Fibroblast of lung (primary cell): ENCODE data around the gene LCN10. TPM values are rescaled to one million over a fixed set of nuclear protein-coding genes. Genes with fewer than 3 reads are reported as not detected.
"Not testable (repeated sequence)": the region's sequence is repeated elsewhere in the genome, so short reads cannot be mapped to it uniquely, and the experiment has no call there.

ENCODE experiments used
- DNase-seq, 2 donors: peaks; one replicate each; pipeline versions ENCODE4 v3.0.0 to v3.0.0-alpha.2; 2010; ENCODE audit warnings: low read depth in 2 of 2
- H2AFZ ChIP-seq: 2 replicates; pipeline ENCODE4 v1.5.1; 2012; ENCODE audit warnings: low read length, control low read depth, inconsistent platforms
- H3K27ac ChIP-seq: 2 replicates; pipeline ENCODE4 v1.5.1; 2011; ENCODE audit warnings: low read length, control low read depth; ENCODE audit not compliant: insufficient read depth
- H3K27me3 ChIP-seq: 2 replicates; pipeline ENCODE4 v1.5.1; 2011; ENCODE audit warnings: mild to moderate bottlenecking, low read length; ENCODE audit not compliant: control insufficient read depth, insufficient read depth
- H3K36me3 ChIP-seq: 2 replicates; pipeline ENCODE4 v1.5.1; 2011; ENCODE audit warnings: low read length; ENCODE audit not compliant: control insufficient read depth, insufficient read depth
- H3K4me1 ChIP-seq: 2 replicates; pipeline ENCODE4 v1.5.1; 2011; ENCODE audit warnings: low read length; ENCODE audit not compliant: control insufficient read depth, insufficient read depth; ENCODE audit errors: extremely low read depth
- H3K4me2 ChIP-seq: 2 replicates; pipeline ENCODE4 v1.5.1; 2011; ENCODE audit warnings: low read length, control low read depth; ENCODE audit not compliant: insufficient read depth; ENCODE audit errors: extremely low read depth
- H3K4me3 ChIP-seq, 4 experiments: fragments of 200-600 bp in 1 of 4; sonication (generic) in 1 of 4; replicated peaks in 1 of 4; 2 replicates each; pipeline ENCODE4 v1.5.1; 2011 to 2016; ENCODE audit warnings: low read length in 4 of 4, low read depth in 3 of 4, mild to moderate bottlenecking in 3 of 4, control low read depth in 2 of 4, inconsistent platforms in 1 of 4, mixed read lengths in 1 of 4; ENCODE audit not compliant: insufficient read depth in 1 of 4; ENCODE audit errors: control extremely low read depth in 1 of 4
- H3K79me2 ChIP-seq: 2 replicates; pipeline ENCODE4 v1.5.1; 2012; ENCODE audit warnings: mild to moderate bottlenecking, low read length, inconsistent platforms; ENCODE audit not compliant: control insufficient read depth, insufficient read depth
- H3K9ac ChIP-seq: 2 replicates; pipeline ENCODE4 v1.5.1; 2011; ENCODE audit warnings: mild to moderate bottlenecking, low read length, control low read depth; ENCODE audit not compliant: insufficient read depth
- H3K9me3 ChIP-seq: 2 replicates; pipeline ENCODE4 v1.5.1; 2012; ENCODE audit warnings: low read depth, low read length; ENCODE audit not compliant: control insufficient read depth, insufficient read depth
- H4K20me1 ChIP-seq: 2 replicates; pipeline ENCODE4 v1.5.1; 2011; ENCODE audit warnings: low read length; ENCODE audit not compliant: control insufficient read depth, insufficient read depth; ENCODE audit errors: extremely low read depth
- CTCF ChIP-seq, 2 donors: IDR thresholded peaks in 1 of 2; conservative IDR thresholded peaks in 1 of 2; 1 replicate in 1 of 2; 2 replicates in 1 of 2; pipeline ENCODE4 v1.5.1; 2011 to 2012; ENCODE audit warnings: low read length in 2 of 2, control low read depth in 1 of 2, inconsistent platforms in 1 of 2, low read depth in 1 of 2, mild to moderate bottlenecking in 1 of 2
- EZH2 ChIP-seq: IDR thresholded peaks from 2 replicates; pipeline ENCODE4 v1.5.1; 2012; ENCODE audit warnings: low read length, control low read depth, mild to moderate bottlenecking; ENCODE audit errors: missing control alignments
- polyA plus RNA-seq, 2 donors: library from polyadenylated mRNA; depleted of rRNA in 1 of 2; stranded (reverse) in 1 of 2; unstranded in 1 of 2; fragments of >200 nt; gene quantifications; 2 replicates each; pipeline ENCODE4 v1.2.1, GENCODE V29; 2011 to 2012; ENCODE audit warnings: missing spikeins in 1 of 2
- total RNA-seq: library from RNA; depleted of rRNA; stranded (reverse); fragments of >200 nt; gene quantifications from 2 replicates; pipeline ENCODE4 v1.2.1, GENCODE V29; 2014

LCN10 gene
- total and polyA plus RNA-seq, 2 donors (not counting 1 experiment from before 2014, with no cell fraction given): not detected

- H3K36me3 ChIP-seq: no peaks in the 10 kb centered on the region
- no peaks in the 10 kb centered on the region for H3K9me3 ChIP-seq
- H3K79me2 ChIP-seq: no peaks in the 10 kb centered on the region
- no peak overlapping the region for H2AFZ ChIP-seq
- H3K27me3 ChIP-seq: peaks cover 5% of the 10 kb centered on the region
- DNase-seq: no peak
- no peak overlapping the region for H3K4me3 ChIP-seq
- no peaks in the 10 kb centered on the region for H3K4me1 ChIP-seq
- no peak overlapping the region for H3K4me2 ChIP-seq
- no peak for TF ChIP-seq CTCF (conservative IDR thresholded peaks at IDR 0.05 in 1 of 2, IDR thresholded peaks at IDR 0.05 in 1 of 2; ENCODE audit: low read depth in 1 of 2, low read length in 2 of 2)
- no peak for TF ChIP-seq EZH2
- H4K20me1 ChIP-seq: no peaks in the 10 kb centered on the region
- H3K9ac ChIP-seq: no peak overlapping the region
- H3K27ac ChIP-seq: no peak overlapping the region
These were observed 29.2 kb upstream of the LCN10 start for GRCh38 chr9:136771907-136772415.

GRCh38 chr9:136769710-136770191 is 27.0 kb upstream of the LCN10 start:
- Histone ChIP-seq H4K20me1 (no peaks in the 10 kb centered on the region), H3K4me2 (no peak overlapping the region), H3K4me3 (no peak overlapping the region), H2AFZ (no peak overlapping the region), H3K9me3 (no peaks in the 10 kb centered on the region), H3K27me3 (peaks cover 8% of the 10 kb centered on the region), H3K9ac (no peak overlapping the region), H3K36me3 (no peaks in the 10 kb centered on the region), H3K79me2 (no peaks in the 10 kb centered on the region), H3K27ac (no peak overlapping the region), H3K4me1 (no peaks in the 10 kb centered on the region)
- no peak for DNase-seq
- TF ChIP-seq CTCF (conservative IDR thresholded peaks at IDR 0.05 in 1 of 2, IDR thresholded peaks at IDR 0.05 in 1 of 2; ENCODE audit: low read depth in 1 of 2, low read length in 2 of 2) (peak; percentile 34 to 53), EZH2 (no peak)

GRCh38 chr9:136766410-136767120 is 23.8 kb upstream of the LCN10 start:
- H3K27ac ChIP-seq, H3K4me2 ChIP-seq, H3K4me3 ChIP-seq, H3K36me3 ChIP-seq, H3K9ac ChIP-seq, H3K79me2 ChIP-seq, H3K4me1 ChIP-seq, H3K9me3 ChIP-seq, H3K27me3 ChIP-seq, H4K20me1 ChIP-seq, H2AFZ ChIP-seq: not testable (repeated sequence)
- DNase-seq: peak; percentile 38
- peak; percentile 18 to 31 for TF ChIP-seq CTCF (conservative IDR thresholded peaks at IDR 0.05 in 1 of 2, IDR thresholded peaks at IDR 0.05 in 1 of 2; ENCODE audit: low read depth in 1 of 2, low read length in 2 of 2)

- H3K4me2 ChIP-seq, H3K36me3 ChIP-seq, H3K79me2 ChIP-seq, H4K20me1 ChIP-seq, H3K9me3 ChIP-seq, H2AFZ ChIP-seq, H3K4me3 ChIP-seq, H3K27ac ChIP-seq, H3K4me1 ChIP-seq, H3K9ac ChIP-seq, H3K27me3 ChIP-seq, DNase-seq: not testable (repeated sequence)
These were observed 23.1 kb upstream of the LCN10 start for GRCh38 chr9:136765745-136766409.
